DMS 273 (cell line): ENCODE measurements around the gene APBA1.

Source experiments
- DNase-seq: peaks from one replicate; lab custom pipeline; 2025; ENCODE audit not compliant: unreplicated experiment; lab: John Stamatoyannopoulos, UW

Gene APBA1

GRCh38 chr9:69377981-69378380 is 294.2 kb downstream of the APBA1 start:
- DNase-seq = no peak
